Activated naive CD4-positive, alpha-beta T cell treated with anti-CD3 and anti-CD28 coated beads, Interleukin-2, amount 50 U/mL, for 72 hours (primary cell): ENCODE data around the gene KLK7. TPM values are rescaled to one million over a fixed set of nuclear protein-coding genes. Genes with fewer than 3 reads are reported as not detected.

ENCODE experiments used
- ATAC-seq, 2 donors: fragments of 150-1000 bp; cut with Tn5 transposase; 2 replicates each; pipeline ENCODE4 v1.10.0; 2021; ENCODE audit warnings: mild to moderate bottlenecking in 2 of 2, moderate library complexity in 2 of 2
- DNase-seq, 2 donors: peaks; one replicate each; pipeline ENCODE4 v3.0.0; 2021 to 2022; ENCODE audit warnings: low spot score in 2 of 2
- H3K27ac Mint-ChIP-seq, 2 donors: one replicate each; pipeline ENCODE4 v1.8.0; 2022; ENCODE audit warnings: mild to moderate bottlenecking in 2 of 2, mixed read lengths in 2 of 2
- H3K36me3 Mint-ChIP-seq, 2 donors: one replicate each; pipeline ENCODE4 v1.8.0; 2022; ENCODE audit warnings: mixed read lengths in 2 of 2
- H3K9me3 Mint-ChIP-seq, 2 donors: one replicate each; pipeline ENCODE4 v1.8.0; 2022; ENCODE audit warnings: mixed read lengths in 2 of 2
- total RNA-seq, 2 donors: library from RNA; stranded (reverse); gene quantifications; one replicate each; pipeline ENCODE4 v1.2.3, GENCODE V29; 2022

Gene KLK7
- total RNA-seq, 2 donors from 2014 or later, result not detected

DNA sequence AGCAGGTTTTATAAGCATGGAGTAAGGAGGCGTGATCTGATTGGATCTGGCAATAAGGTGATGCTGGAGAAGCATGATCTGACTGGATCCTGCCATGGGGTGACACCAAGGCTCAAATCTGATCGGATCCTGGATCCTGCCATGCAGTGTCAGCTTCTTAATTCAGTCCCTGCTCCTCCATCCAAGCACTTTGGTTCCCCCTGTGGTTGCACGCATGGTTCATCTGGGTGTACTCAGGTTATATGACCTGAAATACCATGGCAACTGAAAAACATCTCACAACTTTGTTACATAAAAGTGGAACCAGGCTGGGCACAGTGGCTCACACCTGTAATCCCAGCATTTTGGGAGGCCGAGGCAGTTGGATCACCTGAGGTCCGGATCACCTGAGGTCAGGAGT lies 54.9 kb downstream of the KLK7 start:
- DNase-seq (no peak), ATAC-seq (no peak)
- no peaks in the 10 kb centered on the region for H3K36me3 Mint-ChIP-seq
- no peaks in the 10 kb centered on the region for H3K9me3 Mint-ChIP-seq
- no peak overlapping the region for H3K27ac Mint-ChIP-seq

Other genes with a start within 250 kb of the KLK7 start
- gene GPR32, start 213.5 kb downstream of the KLK7 start, total RNA-seq, result not detected
- gene ACP4, start 193.5 kb downstream of the KLK7 start, total RNA-seq, result not detected
- 1 to 10 TPM; 1.2 to 5.0 TPM for gene KLK1, start 160.1 kb downstream of the KLK7 start, total RNA-seq
- not detected for gene KLK15, start 150.3 kb downstream of the KLK7 start, total RNA-seq
- not detected for gene KLK3, start 129.0 kb downstream of the KLK7 start, total RNA-seq
- 1 to 10 TPM in 1 of 2 donors, not detected in 1; 1.5 TPM for gene KLK2, start 110.5 kb downstream of the KLK7 start, total RNA-seq
- not detected for gene KLK4, start 72.5 kb downstream of the KLK7 start, total RNA-seq
- gene KLK5, start 30.9 kb downstream of the KLK7 start, total RNA-seq, result not detected
- gene KLK6, start 14.3 kb downstream of the KLK7 start, total RNA-seq, result not detected
- gene KLK8, start 17.7 kb upstream of the KLK7 start, total RNA-seq, result not detected
- not detected for gene KLK10, start 35.8 kb upstream of the KLK7 start, total RNA-seq
- gene KLK11, start 42.7 kb upstream of the KLK7 start, total RNA-seq, result not detected
- gene KLK12, start 51.1 kb upstream of the KLK7 start, total RNA-seq, result not detected
- not detected for gene KLK13, start 81.2 kb upstream of the KLK7 start, total RNA-seq
- gene KLK14, start 99.0 kb upstream of the KLK7 start, total RNA-seq, result under 1 TPM; 0.68 to 0.80 TPM
- gene CTU1, start 124.5 kb upstream of the KLK7 start, total RNA-seq, result 10 to 100 TPM in 1 of 2 donors, 1 to 10 TPM in 1; 9.8 to 11.2 TPM
- gene SIGLEC9, start 141.0 kb upstream of the KLK7 start, total RNA-seq, result 1 to 10 TPM in 1 of 2 donors, under 1 TPM in 1; 0.87 to 1.1 TPM
- under 1 TPM in 1 of 2 donors, not detected in 1; 0.34 TPM for gene SIGLEC7, start 158.4 kb upstream of the KLK7 start, total RNA-seq
- gene CD33, start 241.2 kb upstream of the KLK7 start, total RNA-seq, result 1 to 10 TPM in 1 of 2 donors, under 1 TPM in 1; 0.91 to 2.9 TPM